NCI-H82 treated with DMSO at 0.1 percent for 48 hours (cell line): ENCODE results near the gene UQCRC1.
"Not testable (repeated sequence)": the region's sequence is repeated elsewhere in the genome, so short reads cannot be mapped to it uniquely, and the experiment has no call there.

Experiments used
- DNase-seq: peaks from one replicate; lab custom pipeline; 2025; ENCODE audit not compliant: unreplicated experiment; lab: John Stamatoyannopoulos, UW

UQCRC1 gene

GRCh38 chr3:48555949-48556795 is 53.3 kb downstream of the UQCRC1 start:
- no peak for DNase-seq

- DNase-seq: no peak
Observed at GRCh38 chr3:48555231-48555948, 54.1 kb downstream of the UQCRC1 start.

GRCh38 chr3:48553886-48554845 is 55.3 kb downstream of the UQCRC1 start:
- DNase-seq: no peak

GRCh38 chr3:48553361-48553760 is 56.1 kb downstream of the UQCRC1 start:
- DNase-seq: no peak

GRCh38 chr3:48552111-48552951 is 57.1 kb downstream of the UQCRC1 start:
- DNase-seq: no peak

GRCh38 chr3:48551651-48552050 is 57.8 kb downstream of the UQCRC1 start:
- DNase-seq: not testable (repeated sequence)
